Left ventricle myocardium inferior (tissue), 1 donor: ENCODE data around the gene C1QL4. TPM values are rescaled to one million over a fixed set of nuclear protein-coding genes. Genes with fewer than 3 reads are reported as not detected.

Source experiments
- DNase-seq: peaks from one replicate; pipeline ENCODE4 v3.0.0-alpha.2; 2020
- H3K27ac ChIP-seq: fragments of 200-600 bp; replicated peaks from 2 replicates; pipeline ENCODE4 v1.8.0; 2021
- H3K27me3 ChIP-seq: fragments of 200-600 bp; 2 replicates; pipeline ENCODE4 v1.8.0; 2021; ENCODE audit warnings: low read depth
- H3K36me3 ChIP-seq: fragments of 200-600 bp; 2 replicates; pipeline ENCODE4 v1.8.0; 2021
- H3K4me1 ChIP-seq: fragments of 200-600 bp; 2 replicates; pipeline ENCODE4 v1.8.0; 2021
- H3K4me3 ChIP-seq: fragments of 200-600 bp; 2 replicates; pipeline ENCODE4 v1.8.0; 2021; ENCODE audit warnings: mild to moderate bottlenecking, moderate library complexity
- H3K9me3 ChIP-seq: fragments of 200-600 bp; replicated peaks from 2 replicates; pipeline ENCODE4 v1.8.0; 2021
- intact Hi-C: fragments of 100-400 bp; cut with micrococcal nuclease; formaldehyde crosslinking; loops from one replicate; pipeline ENCODE4 v1.11.0; 2022
- total RNA-seq: library from RNA; stranded (reverse); fragmentation: NEBNext Ultra II Directional; extraction: Animal tissue kit (Norgen Biotek cat#: 25700); gene quantifications from one replicate; pipeline ENCODE4 v1.2.1, GENCODE V29; 2021
- TF ChIP-seq, protein P1 (sequence below): fragments of 200-600 bp; IDR thresholded peaks from 2 replicates; pipeline ENCODE4 v1.8.0; 2021; ENCODE audit warnings: antibody characterized with exemption, mild to moderate bottlenecking, borderline replicate concordance
- donor health status: DM: no; HTN: yes; CAD: no; lungs with severe emphysema.

C1QL4 gene
- total RNA-seq, 1 donor from 2014 or later = not detected

DNA sequence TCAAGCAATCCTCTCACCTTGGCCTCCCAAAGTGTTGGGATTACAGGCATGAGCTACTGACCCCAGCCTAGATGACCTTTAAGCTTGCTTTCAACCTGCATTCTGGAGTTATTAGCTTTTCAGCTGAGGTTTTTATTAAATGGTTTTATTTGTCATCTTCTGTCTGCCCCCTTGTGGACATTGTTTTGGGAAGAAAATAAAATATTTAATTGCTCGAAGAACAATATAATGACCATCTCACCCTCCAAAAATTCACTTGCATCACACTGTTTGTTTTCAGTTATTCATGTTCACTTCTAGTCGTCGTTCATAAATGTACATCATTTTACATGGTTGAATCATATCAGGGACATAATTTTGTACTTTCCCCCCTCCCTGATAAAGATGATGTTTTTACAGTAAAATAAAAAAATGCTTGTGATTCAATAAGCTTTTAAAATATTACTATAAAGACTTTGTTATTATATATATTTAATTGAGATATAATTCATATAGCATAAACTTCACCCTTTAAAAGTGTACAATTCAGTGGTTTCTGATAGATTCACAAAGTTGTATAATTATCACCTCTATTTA, 20.2 kb upstream of the C1QL4 start:
- Histone ChIP-seq H3K36me3 (no peaks in the 10 kb centered on the region), H3K27me3 (peaks cover 44% of the 10 kb centered on the region), H3K4me3 (no peak overlapping the region), H3K27ac (no peak overlapping the region), H3K9me3 (no peaks in the 10 kb centered on the region), H3K4me1 (no peaks in the 10 kb centered on the region)
- TF ChIP-seq, protein P1, sequence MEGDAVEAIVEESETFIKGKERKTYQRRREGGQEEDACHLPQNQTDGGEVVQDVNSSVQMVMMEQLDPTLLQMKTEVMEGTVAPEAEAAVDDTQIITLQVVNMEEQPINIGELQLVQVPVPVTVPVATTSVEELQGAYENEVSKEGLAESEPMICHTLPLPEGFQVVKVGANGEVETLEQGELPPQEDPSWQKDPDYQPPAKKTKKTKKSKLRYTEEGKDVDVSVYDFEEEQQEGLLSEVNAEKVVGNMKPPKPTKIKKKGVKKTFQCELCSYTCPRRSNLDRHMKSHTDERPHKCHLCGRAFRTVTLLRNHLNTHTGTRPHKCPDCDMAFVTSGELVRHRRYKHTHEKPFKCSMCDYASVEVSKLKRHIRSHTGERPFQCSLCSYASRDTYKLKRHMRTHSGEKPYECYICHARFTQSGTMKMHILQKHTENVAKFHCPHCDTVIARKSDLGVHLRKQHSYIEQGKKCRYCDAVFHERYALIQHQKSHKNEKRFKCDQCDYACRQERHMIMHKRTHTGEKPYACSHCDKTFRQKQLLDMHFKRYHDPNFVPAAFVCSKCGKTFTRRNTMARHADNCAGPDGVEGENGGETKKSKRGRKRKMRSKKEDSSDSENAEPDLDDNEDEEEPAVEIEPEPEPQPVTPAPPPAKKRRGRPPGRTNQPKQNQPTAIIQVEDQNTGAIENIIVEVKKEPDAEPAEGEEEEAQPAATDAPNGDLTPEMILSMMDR = peak; percentile 48
- no peak for DNase-seq
- intact Hi-C loops = no loop called here

- intact Hi-C loops = no loop called here
- H3K9me3 ChIP-seq = no peaks in the 10 kb centered on the region
Observed at GRCh38 chr12:49355913-49356312, 18.9 kb upstream of the C1QL4 start.

DNA sequence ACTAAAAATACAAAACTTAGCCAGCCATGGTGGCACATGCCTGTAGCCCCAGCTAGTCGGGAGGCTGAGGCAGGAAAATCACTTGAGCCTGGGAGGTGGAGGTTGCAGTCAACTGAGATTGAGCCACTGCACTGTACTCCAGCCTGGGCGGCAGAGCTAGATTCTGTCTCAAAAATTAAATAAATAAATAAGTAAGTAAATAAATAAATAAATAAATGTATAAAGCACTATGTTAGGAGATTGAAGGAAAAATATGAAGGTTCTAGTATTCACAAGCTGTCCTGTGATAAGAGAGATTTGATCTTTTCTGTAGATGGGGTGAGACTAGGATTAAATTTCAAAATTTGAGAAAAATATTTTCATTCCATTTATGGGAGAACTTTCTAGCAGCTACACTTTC, 15.4 kb upstream of the C1QL4 start:
- H3K4me3 ChIP-seq = no peak overlapping the region
- H3K27me3 ChIP-seq = peaks cover 85% of the 10 kb centered on the region
- intact Hi-C loops = no loop called here
- H3K36me3 ChIP-seq = no peaks in the 10 kb centered on the region
- TF ChIP-seq, protein P1 = no peak
- no peak overlapping the region for H3K27ac ChIP-seq
- peaks cover 10% of the 10 kb centered on the region for H3K4me1 ChIP-seq
- no peaks in the 10 kb centered on the region for H3K9me3 ChIP-seq
- no peak for DNase-seq

More at GRCh38 chr12:49355913-49356312, 18.9 kb upstream of the C1QL4 start:
- no peak for DNase-seq
- peaks cover 57% of the 10 kb centered on the region for H3K27me3 ChIP-seq
- TF ChIP-seq, protein P1 = no peak
- H3K4me3 ChIP-seq = no peak overlapping the region
- H3K36me3 ChIP-seq = no peaks in the 10 kb centered on the region
- H3K27ac ChIP-seq = no peak overlapping the region
- no peaks in the 10 kb centered on the region for H3K4me1 ChIP-seq

DNA sequence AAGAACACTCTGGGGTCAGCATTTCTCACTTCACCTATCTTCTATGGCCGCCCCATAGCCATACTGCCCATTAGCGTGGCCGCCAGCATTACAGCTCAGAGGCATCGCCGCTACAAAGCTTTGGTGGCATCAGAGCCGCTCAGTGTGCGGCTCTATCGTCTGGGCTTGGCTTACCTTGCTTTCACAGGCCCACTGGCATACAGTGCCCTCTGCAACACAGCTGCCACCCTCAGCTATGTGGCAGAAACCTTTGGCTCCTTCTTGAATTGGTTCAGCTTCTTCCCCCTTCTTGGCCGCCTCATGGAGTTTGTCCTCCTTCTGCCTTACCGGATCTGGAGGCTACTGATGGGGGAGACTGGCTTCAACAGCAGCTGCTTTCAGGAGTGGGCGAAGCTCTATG, 12.3 kb upstream of the C1QL4 start:
- intact Hi-C loops = no loop called here
- no peak overlapping the region for H3K27ac ChIP-seq
- no peak for DNase-seq

GRCh38 chr12:49348781-49349180, 11.8 kb upstream of the C1QL4 start:
- Histone ChIP-seq H3K9me3 (no peaks in the 10 kb centered on the region), H3K27ac (no peak overlapping the region), H3K36me3 (no peaks in the 10 kb centered on the region), H3K4me1 (peaks cover 40% of the 10 kb centered on the region), H3K4me3 (no peak overlapping the region), H3K27me3 (peaks cover 100% of the 10 kb centered on the region)
- TF ChIP-seq, protein P1 = no peak
- intact Hi-C loops = no loop called here
- DNase-seq = no peak

More for the DNA sequence above, 12.3 kb upstream of the C1QL4 start:
- TF ChIP-seq, protein P1 = no peak
- Histone ChIP-seq H3K4me3 (no peak overlapping the region), H3K4me1 (peaks cover 38% of the 10 kb centered on the region), H3K27me3 (peaks cover 99% of the 10 kb centered on the region), H3K9me3 (no peaks in the 10 kb centered on the region), H3K36me3 (no peaks in the 10 kb centered on the region)
